T-helper 2 cell (primary cell): Measurements from ENCODE around the gene LSM12.
A peak's percentile ranks its signal among the peaks of the same experiment; 100 is the strongest.

Experiments
- DNase-seq, 5 experiments: peaks; one replicate each; pipeline versions ENCODE4 v3.0.0 to v3.0.0-alpha.2; 2012 to 2022

LSM12 gene

DNA sequence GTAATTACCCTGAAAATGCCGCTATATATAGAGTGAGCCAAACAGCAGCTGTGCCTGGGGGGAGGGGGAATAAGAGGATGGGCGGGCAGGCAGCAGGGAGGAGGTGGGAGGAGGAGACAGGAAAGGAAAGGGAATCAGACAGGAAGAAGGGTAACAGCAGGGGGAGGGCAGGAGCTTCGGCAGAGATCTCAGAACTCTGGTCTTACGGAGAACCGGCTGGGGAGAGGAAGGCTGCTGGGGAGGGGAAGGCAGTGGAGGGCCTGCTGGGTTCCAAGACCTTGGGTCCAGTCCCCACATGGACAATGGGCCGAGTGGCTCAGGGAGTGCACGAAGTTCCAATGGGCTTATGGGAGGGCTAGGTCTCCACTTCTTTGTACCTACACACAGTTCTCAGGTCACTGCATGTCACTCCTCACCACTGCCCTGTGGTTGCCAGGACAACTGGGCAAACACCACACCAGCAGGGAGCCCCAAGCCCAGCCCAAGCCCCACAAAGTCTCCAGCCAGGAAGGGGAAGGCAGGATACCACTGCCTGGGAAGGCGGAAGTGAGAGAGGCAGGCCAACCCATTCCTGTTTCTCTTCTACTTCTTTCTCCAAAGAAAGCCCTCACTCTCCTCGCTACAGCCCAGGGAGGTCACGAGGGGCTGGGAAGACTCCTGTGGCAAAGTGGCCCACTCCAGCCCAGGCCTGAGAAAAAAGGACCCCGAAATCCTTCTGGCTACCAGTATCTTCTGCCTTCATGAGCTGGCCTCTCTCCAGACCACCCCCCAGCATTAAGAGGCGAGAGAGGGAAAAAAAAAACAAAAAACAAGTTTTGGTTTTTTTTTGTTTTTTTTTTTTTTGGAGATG is 29.4 kb upstream of the LSM12 start:
- DNase-seq, result no peak

DNA sequence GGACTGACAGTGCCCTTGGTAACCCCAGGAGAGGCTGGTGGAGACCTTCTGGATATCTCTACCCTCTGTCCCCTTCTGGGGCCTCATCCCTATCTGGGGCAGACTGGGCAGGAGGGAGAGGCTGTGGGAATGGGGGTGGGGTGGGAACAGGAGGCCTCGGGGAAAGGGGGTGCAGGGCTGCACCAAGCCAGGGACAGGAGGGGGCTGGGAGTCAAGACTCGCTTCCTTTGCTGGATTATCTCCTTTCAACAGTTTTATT is 28.8 kb upstream of the LSM12 start:
- DNase-seq, result no peak

DNA sequence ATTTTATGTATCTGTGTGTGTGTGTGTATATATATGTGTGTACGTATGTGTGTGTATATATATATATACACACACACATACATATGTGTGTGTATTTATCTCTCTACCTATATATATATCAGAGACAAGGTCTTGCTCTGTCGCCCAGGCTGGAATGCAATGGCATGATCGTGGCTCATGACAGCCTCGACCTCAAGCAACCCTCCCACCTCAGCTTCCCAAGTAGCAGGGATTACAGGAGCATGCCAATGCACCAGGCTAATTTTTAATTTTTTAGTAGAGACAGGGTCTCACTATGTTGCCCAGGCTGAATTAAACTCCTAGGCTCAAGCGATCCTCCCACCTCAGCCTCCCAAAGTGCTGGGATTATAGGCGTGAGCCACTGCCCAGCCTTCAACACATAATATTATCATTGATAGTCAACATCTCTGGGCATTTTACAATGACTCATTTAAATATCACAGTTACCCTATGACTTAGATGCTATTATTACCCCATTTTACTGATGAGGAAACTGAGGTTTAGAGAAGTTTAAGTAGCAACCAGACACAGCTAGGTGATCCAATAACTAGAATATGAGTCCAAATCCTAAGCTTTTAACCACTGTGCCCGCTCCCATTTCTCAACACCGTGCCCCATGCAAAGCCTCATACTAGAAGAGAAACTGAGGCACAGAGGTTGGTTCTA is 28.4 kb upstream of the LSM12 start:
- no peak for DNase-seq

DNA sequence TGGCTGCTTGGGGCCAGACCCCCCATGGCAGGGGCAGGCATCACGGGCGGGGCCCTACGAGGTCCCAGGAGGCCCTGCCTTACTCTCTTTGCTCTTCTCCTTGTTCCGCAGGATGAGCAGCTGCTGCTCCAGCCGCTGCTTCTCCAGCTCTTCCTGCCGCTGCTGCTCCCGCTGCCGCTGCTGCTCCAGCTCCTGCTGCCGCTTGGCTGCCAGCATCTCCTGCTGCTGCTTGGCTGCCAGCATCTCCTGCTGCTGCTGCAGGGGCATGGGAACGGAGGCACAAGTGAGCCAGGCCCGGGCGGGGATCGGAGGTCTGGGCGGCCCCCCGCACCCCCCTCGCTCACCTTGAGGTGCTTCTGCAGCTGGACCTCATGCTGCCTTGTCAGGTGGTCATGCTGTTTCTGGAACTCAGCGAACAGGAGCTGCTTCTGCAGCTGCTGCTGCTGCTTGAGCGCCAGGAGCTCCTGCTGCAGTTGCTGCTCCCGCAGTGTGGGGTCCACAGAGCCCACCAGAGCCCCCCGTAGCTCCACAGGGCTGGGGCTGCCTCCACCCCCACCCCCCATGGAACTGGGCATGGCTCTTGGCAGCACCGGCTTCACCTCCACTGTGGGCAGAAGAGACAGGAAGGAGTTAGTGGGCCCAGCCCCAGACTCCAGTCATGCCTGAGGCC is 26.9 kb upstream of the LSM12 start:
- no peak for DNase-seq

DNA sequence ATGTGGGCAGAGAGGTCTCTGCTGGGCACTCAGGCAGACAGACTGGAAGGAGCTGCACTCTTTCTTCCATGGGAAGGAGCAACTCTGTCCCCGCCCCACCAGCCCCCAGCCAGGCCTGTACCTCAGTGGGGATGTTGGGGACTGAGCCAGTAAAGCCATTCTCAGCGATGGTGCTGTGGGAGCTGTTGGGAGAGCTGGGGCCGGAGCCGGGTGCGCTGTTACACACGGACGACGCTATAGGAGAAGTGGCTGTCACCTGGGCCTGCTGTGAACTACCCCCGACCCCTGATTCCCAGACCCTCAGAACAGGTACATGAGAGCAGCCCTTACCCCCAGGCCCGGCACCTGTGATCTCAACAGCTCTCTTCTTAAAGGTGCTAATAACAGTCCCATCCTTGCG is 25.6 kb upstream of the LSM12 start:
- no peak for DNase-seq

DNA sequence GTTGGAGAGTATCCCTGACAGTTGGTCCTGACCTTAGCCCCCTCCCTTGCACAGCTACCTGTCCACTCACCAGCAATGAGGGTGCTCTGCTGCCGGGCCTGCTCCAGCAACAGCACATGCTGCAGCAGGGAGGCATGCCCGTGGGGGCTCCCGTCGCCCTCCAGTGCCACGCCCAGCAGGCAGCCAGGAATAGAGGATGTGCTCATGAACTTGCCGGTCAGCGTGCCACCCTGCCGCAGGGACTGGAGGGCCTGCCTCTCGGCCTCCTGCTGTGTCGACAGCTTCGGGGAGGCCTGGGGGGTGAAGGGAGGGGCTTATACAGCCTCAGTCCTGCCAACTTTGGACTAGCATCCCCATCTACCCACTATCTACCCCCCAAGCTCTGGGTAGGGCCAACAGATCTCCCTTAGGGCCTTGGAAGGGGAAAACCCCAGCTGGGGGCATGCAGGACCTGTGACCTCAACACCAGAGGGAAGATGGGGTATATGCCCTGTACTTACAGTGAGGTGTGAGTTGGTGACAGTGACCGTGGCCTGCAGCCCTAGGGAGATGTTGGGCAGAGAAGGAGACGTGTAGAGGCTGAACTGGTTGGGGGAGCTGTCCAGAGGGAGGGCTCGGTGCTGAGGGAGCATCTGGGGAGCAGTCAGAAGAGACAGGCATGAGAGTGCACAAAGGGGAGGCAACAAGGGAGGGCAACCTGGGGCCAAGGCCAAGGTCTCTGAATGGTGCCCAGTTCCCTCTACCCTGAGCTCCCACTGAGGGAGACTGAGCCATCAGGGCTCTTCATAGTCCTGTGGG is 24.9 kb upstream of the LSM12 start:
- DNase-seq, result no peak

DNA sequence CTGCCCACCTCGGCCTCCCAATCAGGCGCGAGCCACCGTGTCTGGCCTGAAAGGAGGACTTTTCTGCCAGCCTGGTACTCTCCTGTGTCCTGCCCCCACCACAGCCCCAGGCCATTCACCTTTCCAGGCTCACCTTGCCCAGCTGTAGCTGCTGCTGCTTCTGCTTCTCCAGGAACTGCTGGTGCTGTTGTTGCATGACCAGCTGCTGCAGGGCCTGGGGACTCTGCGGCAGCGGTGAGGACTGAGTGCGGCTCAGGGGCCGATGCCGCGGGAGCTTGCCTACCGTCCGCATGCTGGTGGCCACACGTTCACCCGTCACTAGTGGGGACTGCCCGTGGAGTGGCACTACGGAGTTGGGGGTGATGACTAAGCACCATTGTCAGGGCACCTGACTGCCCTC is 21.8 kb upstream of the LSM12 start:
- DNase-seq, result no peak

DNA sequence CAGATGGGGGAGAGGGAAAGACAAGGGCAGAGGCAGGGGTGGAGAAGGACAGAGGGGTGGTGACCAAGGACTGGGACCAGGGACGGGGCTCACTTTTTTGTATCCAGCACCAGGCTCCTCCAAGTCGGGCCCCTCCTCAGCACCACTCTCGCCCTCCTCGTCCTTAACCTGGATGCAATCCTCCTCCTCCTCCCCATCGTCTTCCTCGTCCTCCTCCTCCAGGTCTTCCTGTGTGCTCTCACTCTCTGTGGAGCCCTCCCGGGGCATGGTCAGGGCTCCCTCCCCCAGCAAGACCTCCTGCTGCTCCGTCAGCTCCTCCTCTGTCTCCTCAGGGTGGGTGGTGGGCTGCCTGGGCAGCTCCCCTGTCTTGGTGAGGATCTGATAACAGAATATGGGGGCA is 20.8 kb upstream of the LSM12 start:
- no peak for DNase-seq

DNA sequence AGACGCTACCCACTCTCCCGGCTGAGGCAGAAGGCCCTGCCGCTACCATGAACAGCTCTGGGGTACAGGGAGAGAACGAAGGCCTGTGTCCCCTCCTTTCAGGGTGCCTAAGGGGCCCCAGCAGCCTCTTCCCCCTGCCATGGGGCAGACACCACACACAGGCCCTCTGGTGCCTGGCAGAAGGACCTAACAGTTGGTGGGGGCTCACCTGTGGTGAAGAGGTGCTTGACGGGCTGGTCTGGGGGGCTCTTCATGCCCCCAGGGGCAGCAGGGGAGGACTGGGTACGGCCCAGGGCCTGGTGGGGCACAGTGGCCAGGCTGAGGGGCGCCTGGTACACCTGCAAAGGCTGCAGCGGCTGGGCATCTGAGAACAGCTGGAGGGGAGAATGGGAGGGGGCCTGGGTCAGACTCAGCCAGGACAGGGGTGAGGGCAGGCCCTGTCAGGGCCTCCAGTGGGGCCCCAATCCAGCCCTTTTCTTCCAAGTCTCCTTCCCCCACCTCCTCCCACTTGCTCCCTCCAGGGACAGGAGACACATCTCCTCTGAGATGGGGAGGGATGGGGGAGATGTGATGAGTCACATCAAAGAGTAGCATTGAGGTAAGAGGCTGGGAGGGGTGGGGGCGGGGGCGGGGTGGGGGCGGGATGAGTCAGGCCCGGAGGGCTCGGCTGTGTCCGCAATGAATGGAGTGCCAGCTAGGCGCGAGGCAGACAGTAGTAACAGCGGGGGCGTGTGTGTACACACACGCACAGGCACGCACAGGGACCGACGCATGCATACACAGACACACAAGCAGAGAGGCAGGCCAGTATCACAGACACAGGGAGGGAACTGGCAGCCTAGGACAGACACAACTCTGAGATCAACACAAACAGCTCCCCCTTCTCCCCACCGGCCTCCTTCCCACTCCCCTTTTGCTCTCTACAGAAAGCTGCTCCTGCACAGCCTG is 20.2 kb upstream of the LSM12 start:
- DNase-seq, result peak in 2 of 5 experiments; percentile 34 to 77

DNA sequence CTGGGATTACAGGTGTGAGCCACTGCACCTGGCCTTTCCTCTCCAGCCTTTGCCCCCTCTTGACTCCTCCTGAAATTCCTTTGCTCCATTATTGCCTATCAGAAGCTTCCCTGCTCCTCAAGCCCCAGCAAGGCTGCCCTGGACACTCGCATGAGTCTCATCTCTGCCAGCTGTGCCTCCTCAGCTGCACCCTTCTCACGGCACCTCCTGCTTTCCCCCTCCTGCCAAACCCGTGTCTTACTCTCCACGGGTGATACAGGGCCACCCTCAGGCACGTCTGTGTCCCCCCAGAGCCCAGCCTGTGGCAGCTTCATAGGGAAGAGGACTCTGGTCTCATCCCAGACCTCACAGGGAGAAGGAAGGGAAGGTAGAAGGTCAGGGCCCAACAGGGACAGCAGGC is 19.4 kb upstream of the LSM12 start:
- no peak for DNase-seq

DNA sequence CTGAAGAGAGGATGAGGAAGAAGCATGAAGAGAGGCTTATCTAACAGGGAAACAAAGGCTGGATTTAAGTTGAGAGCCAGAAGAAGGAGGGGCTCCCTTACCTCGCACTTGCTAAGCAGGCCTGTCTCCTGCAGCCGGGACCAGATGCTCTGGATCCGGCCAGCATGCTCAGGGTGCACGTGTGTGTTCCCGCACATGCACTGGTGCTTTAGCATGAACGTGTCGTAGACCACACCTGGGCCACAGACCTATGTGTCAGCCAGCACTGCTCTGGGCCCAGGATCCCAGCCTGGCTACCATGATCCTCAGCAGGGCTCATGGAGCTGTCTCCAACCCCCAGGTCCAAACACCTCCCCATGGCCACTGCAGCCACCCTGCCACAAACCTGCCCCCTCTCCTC is 18.4 kb upstream of the LSM12 start:
- DNase-seq, result no peak

DNA sequence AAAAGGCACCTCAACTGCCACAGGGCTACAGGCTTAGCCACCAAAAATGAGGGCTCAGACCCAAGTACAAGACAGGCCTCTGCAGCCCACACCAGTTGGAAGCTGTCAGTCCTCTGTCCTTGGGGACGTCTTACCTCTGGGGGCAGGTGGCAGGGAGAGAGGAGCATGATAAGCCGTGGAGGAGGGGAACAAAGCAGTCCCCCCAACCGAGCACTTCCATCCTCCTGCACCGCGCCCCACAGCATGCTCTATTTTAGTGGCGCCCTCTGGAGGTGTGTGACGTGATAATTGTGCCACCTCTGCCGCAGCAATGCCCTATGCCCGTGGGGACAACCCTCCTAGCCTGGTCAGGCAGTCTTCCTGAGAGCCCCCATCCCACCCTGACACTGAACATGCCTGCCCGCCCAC is 17.7 kb upstream of the LSM12 start:
- peak in 1 of 5 experiments; percentile 16 for DNase-seq

DNA sequence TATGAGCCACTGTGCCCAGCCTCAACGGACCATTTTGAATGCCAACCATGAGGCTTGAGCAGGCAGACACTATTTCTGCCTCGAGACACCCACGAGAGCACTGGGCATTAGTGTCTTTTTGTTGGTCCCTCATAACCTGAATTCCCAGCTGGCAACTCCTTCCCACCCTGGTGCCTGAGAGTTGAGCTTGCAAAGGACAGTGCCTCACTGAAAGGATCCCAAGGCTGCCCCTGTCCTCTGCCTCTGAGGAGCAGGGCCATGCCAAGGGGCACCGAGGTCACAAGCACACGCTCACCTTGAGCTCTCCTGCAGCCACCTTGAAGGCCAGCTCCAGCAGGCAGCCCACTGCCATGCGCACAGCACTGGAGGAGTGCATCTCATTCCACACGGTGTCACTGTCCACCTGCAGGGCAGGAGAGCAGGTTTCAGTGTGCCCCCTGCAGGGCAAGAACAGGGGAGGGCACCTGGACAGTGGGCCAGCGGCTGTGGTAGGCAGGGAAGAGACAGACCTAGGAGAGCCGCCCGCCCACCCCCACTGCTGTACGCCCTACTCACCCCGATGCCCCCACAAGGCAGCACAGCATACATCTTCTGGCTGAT is 16.9 kb upstream of the LSM12 start:
- DNase-seq, result no peak

DNA sequence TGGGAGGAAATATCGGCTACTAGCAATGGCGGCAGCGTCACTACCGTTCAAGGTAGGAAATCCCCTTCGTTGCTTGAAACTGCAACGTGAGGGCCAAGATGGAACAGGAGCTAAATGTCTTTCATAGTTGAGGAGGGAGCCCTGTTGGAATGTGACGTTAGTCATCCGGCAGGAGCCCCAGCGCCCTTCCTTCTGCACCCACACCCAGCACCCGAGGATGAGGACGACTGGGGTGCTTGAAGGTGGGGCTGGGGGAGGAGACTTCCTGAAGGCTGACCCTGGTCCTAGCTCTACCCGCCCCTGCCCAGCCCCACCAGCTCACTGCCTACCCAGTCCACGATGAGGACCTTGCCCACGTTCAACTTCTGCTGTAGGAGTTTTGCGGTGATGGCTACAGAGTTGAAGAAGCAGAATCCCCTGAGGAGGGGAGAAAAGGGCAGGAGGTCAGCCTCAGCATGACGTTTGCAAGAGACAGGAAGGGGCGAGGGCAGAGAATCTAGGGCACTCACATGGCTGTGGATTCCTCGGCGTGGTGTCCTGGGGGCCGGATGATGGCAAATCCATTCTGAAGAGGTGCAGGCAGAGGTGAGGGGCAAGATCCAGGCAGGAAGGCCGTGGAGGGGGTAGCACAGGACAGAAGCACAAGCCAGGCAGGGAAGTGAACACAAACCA is 15.9 kb upstream of the LSM12 start:
- no peak for DNase-seq

DNA sequence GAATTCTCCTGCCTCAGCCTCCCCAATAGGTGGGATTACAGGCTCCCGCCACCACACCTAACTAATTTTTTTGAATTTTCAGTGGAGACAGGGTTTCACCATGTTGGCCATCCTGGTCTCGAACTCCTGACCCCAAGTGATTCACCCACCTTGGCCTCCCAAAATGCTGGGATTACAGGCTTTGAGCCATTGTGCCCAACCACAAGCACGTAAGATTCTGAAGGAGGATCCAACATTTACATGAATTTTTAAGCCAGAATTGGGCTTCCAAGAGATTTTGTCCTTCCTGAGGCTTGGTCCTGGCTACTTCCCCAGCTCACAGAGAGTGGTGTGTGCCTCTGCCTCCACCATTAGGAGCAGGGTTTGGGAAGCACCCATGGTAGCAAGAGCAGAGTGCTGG is 15.2 kb upstream of the LSM12 start:
- DNase-seq, result no peak

DNA sequence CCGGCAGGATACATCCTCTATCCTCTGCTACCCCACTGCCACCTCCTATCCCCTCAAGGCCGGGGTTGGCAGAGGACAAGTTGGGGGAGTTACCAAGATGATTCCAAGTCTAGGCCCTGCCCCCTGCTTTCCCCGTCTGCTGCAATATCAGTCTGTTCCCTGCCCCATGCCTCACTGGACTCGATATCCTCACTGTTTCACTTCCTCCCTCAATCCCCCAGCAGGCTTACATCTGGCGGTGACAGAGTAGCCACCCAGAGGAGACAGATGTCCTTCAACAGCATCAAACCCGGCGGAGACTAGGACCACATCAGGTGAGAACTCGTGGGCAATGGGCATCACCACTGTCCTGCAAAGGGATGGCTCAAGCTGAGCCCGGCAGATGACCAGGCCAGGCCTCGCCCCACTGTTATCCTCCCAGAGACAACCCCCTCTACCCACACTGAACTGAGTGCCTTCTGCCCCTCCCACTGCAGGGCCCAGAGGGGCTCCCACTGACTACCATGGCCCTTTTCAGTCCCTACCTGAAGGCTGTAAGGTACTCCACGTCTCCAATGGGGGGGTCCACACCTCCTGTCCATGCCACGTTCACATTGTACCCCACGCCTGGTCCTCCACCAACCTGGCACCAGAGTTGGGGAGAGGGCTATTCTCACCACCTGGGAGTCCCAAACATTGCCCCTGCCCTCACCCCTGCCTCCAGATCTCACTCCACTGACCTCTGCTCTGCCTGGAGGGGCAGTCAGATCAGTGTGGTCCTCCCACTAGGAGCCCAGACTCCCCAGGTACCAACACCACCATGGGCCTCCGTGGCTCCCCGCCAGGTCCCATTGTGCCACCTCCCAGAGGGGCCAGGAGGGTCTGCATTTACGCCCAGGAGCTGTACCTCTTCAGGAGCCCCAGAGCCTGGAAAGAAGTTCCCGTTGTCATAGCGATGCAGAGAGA is 13.7 kb upstream of the LSM12 start:
- no peak for DNase-seq

DNA sequence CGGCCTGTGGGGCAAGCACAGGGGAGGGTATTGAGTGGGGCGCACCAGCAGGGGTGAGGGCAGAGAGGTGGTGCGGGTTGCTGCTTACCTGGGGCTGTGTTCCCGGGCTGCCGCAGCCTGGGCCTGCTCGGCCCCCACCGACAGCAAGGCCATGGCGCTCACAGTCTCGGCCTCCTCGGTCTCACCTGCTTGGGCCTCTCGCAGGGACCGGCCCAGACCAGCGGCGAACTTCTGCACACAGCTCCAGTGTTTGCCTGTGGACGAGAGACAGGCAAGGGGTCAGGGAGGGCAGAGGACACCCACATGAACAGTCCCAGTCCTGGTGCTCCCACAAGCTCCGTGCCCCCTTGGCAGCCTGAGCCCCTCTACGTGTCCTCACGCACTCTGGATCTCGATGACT is 11.9 kb upstream of the LSM12 start:
- no peak for DNase-seq

DNA sequence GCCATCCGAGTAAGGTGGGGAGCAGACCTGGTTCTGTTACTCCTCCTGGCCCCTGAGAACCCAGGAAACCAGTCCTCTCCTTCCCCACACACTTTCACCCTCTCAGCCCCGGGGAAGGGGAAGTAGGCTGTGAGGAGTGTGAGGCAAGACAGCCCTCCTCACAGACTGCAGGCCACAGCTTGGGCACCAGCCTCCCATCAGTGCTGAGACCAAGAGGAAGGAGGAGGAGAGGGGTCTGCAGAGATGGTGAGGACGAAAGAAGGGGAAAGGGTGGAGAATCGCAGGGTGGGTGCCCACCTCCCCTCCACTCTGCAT is 11.1 kb upstream of the LSM12 start:
- no peak for DNase-seq

DNA sequence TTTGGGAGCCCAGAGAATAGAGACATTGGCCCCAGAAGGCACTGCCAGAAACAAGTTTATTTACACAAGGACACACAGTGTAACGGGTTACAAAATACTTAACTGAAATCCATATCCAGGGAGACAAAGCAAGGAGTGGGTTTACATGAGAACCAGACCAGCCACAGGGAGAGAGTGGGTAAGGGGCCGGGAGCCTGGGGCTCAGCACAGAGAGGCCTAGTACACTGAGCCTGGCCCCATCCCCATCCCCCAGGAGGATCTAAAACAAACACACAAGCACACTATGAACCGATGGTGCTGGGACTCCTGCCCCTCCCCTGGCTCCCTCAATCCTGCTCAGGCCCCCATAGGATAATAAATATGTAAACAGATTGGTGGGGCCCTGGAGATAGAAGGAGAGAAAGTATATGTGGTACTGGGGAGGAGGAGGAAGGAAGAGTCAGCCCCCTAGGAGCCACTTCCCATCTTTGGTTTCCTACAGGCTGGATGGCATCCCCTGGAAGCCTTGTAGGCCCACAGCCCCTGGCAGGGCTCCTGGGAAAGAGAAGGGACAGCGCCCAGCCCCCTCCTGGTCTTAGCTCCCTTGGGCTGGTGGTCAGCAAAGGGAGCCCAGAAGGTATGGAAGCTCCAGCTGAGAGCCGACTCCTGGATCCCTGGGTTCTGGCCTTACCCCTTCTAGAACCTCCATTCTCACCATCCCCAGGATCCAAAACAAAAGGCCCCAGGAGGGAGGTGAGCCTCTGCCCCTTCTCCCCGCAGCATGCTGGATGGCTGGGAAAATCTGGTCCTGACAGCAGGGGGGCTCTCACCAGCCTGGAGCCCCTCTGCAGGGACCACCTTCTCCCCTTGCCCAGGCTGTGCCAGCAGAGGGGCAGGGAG is 10.5 kb upstream of the LSM12 start:
- no peak for DNase-seq
